ENCODE data around the gene PRDM16. TPM values are rescaled to one million over a fixed set of nuclear protein-coding genes. Genes with fewer than 3 reads are reported as not detected.
A peak's percentile ranks its signal among the peaks of the same experiment; 100 is the strongest.

Gene PRDM16
- total and polyA plus RNA-seq, 2 of the 13 experiments (the other 11 are each of a cell fraction or from before 2014, with no cell fraction given): 0.15 to 0.81 TPM

DNA sequence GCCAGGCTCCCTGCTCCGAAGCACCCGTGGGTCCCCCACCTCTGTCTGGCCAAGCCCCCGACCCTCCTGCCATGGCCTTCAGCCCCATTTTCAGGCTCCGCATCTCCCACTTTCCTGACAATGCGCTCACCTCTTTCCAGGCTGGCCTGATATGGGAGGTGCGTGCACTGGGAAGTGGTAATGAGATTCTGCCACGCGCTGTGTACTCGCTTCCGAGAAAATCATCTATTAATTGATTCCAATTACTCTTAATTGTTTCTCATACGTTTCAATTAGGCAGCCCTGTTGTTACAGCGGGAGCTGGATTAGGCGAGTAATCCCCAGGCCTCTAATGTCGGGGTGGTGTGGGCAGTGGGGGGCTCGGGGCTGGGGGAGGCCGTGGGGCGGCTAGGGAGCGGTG lies 263.0 kb downstream of the PRDM16 start:
- Histone ChIP-seq H3K79me2 (ENCODE audit: insufficient read depth, low read length) (peaks cover 18% of the 10 kb centered on the region), H2AFZ (ENCODE audit: low read length) (no peak overlapping the region), H3K4me3 (replicated peaks in 1 of 3; ENCODE audit: insufficient read depth in 1 of 3, low read depth in 2 of 3, low read length in 3 of 3) (no peak overlapping the region), H3K9ac (ENCODE audit: insufficient read depth, low read depth, low read length) (no peak overlapping the region), H3K27me3 (ENCODE audit: control insufficient read depth in 1 of 2, insufficient read depth in 2 of 2, low read length in 2 of 2) (no peaks in the 10 kb centered on the region; a peak in 1 of 5 replicates), H3K4me2 (ENCODE audit: low read depth, low read length) (no peak overlapping the region), H4K20me1 (ENCODE audit: insufficient read depth, low read length) (no peaks in the 10 kb centered on the region), H3K4me1 (ENCODE audit: insufficient read depth, low read length) (peaks cover 100% of the 10 kb centered on the region), H3K36me3 (replicated peaks in 1 of 2; ENCODE audit: control insufficient read depth in 1 of 2, insufficient read depth in 2 of 2, low read length in 2 of 2) (no peaks in the 10 kb centered on the region), H3K27ac (ENCODE audit: extremely low read length, insufficient read depth, low read length) (peak overlapping the region; percentile 40), H3K9me3 (ENCODE audit: low read length) (no peaks in the 10 kb centered on the region)
- intact Hi-C loops (cut with micrococcal nuclease; ENCODE audit: unreplicated experiment) (no loop called here), in situ Hi-C loops (cut with HindIII; ENCODE audit: extremely low pct_ligation_motif_present, low pct_unique_long_range_greater_than_20kb) (no loop called here)
- POLR2A ChIA-PET: no interaction called here
- FAIRE-seq (no peak), ATAC-seq (no peak), DNase-seq (ENCODE audit: low spot score) (no peak)
- BruUV-seq (replicated peaks): no TSS peak
- WGBS (ENCODE audit: low lambda C conversion rate): over 99% methylated on average over 15 of the region's 18 CpGs
- TF ChIP-seq ZNF329 (CRISPR knock-in tag; IDR thresholded peaks at IDR 0.05; ENCODE audit: low read depth) (no peak), ZBTB38 (CRISPR knock-in tag; IDR thresholded peaks at IDR 0.05) (peak; percentile 68), HDAC1 (CRISPR knock-in tag; IDR thresholded peaks at IDR 0.05) (0 out of 2 replicates have a peak, but pooled peaks have one; percentile 18)
- CTCF ChIA-PET (ENCODE audit: low intra/inter-chr PET ratio, low total read pairs): no interaction called here

DNA sequence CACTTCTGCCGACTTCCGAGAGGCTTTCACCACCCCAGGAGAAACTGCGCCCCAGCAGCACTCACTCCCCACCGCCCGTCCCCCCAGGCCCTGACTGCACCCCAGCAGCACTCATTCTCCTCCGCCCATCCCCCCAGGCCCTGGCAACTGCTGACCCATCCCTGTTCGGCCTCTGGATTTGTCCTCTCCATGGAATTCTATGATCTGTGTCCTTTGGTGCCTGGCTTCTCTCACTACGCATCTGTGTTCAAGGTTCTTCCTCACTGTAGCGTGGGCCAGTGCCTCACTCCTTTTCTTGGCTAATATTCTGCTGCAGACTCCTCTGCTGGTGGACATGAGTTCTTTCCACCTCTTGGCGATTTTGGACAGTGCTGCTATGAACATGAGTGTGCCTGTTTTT lies 263.7 kb downstream of the PRDM16 start:
- peak overlapping the region; percentile 96 for H3K27ac ChIP-seq (ENCODE audit: extremely low read length, insufficient read depth, low read length)
- intact Hi-C loops (cut with micrococcal nuclease; ENCODE audit: unreplicated experiment) (no loop called here), in situ Hi-C loops (cut with HindIII; ENCODE audit: extremely low pct_ligation_motif_present, low pct_unique_long_range_greater_than_20kb) (no loop called here)
- no TSS peak for BruUV-seq (replicated peaks)
- POLR2A ChIA-PET: interaction anchor here (1.3 kb wide), 1 partner anchor 12 kb away, joined by 5 read pairs; no protein-coding TSS in a partner anchor
- no peaks in the 10 kb centered on the region for H3K9me3 ChIP-seq (ENCODE audit: low read length)
- DNase-seq (ENCODE audit: low spot score) (no peak), FAIRE-seq (no peak), ATAC-seq (no peak)
- H4K20me1 ChIP-seq (ENCODE audit: insufficient read depth, low read length): no peaks in the 10 kb centered on the region
- H3K4me1 ChIP-seq (ENCODE audit: insufficient read depth, low read length): peaks cover 100% of the 10 kb centered on the region
- no peaks in the 10 kb centered on the region for H3K36me3 ChIP-seq (replicated peaks in 1 of 2; ENCODE audit: control insufficient read depth in 1 of 2, insufficient read depth in 2 of 2, low read length in 2 of 2)
- 0 out of 6 replicates have a peak overlapping the region, but pooled peaks of 1 of the 3 experiments have one; percentile 22 for H3K4me3 ChIP-seq (replicated peaks in 1 of 3; ENCODE audit: insufficient read depth in 1 of 3, low read depth in 2 of 3, low read length in 3 of 3)
- 90% methylated on average over 10 of the region's 10 CpGs for WGBS (ENCODE audit: low lambda C conversion rate)
- CTCF ChIA-PET (ENCODE audit: low intra/inter-chr PET ratio, low total read pairs): no interaction called here
- H3K4me2 ChIP-seq (ENCODE audit: low read depth, low read length): peak overlapping the region; percentile 71
- peaks cover 18% of the 10 kb centered on the region for H3K79me2 ChIP-seq (ENCODE audit: insufficient read depth, low read length)
- peak overlapping the region; percentile 20 for H3K9ac ChIP-seq (ENCODE audit: insufficient read depth, low read depth, low read length)
- H3K27me3 ChIP-seq (ENCODE audit: control insufficient read depth in 1 of 2, insufficient read depth in 2 of 2, low read length in 2 of 2): no peaks in the 10 kb centered on the region; a peak in 1 of 5 replicates
- no peak overlapping the region for H2AFZ ChIP-seq (ENCODE audit: low read length)
- TF ChIP-seq ZFP90 (CRISPR knock-in tag; IDR thresholded peaks at IDR 0.05; ENCODE audit: borderline replicate concordance): no peak
- TF ChIP-seq GTF3A (CRISPR knock-in tag; conservative IDR thresholded peaks at IDR 0.05): no peak
- no peak for TF ChIP-seq ZNF263 (CRISPR knock-in tag; IDR thresholded peaks at IDR 0.05)
- no peak for TF ChIP-seq ZBTB7A (CRISPR knock-in tag; IDR thresholded peaks at IDR 0.05)
- no peak for TF ChIP-seq SRSF1 (optimal IDR thresholded peaks at IDR 0.05; ENCODE audit: low read depth, low read length)
- TF ChIP-seq MYC (CRISPR knock-in tag; IDR thresholded peaks at IDR 0.05; ENCODE audit: borderline replicate concordance): 0 out of 2 replicates have a peak, but pooled peaks have one; percentile 17
- TF ChIP-seq NFE2 (CRISPR knock-in tag; IDR thresholded peaks at IDR 0.05): no peak
- TF ChIP-seq MED1 (CRISPR knock-in tag; IDR thresholded peaks at IDR 0.05): 0 out of 2 replicates have a peak, but pooled peaks have one; percentile 34
- TF ChIP-seq ARNTL (CRISPR knock-in tag; IDR thresholded peaks at IDR 0.05): no peak
- TF ChIP-seq ZNF30 (CRISPR knock-in tag; IDR thresholded peaks at IDR 0.05): no peak
- no peak for TF ChIP-seq TARDBP (CRISPR knock-in tag; IDR thresholded peaks at IDR 0.05)
- 0 out of 2 replicates have a peak, but pooled peaks have one; percentile 10 for TF ChIP-seq SALL1 (CRISPR knock-in tag; IDR thresholded peaks at IDR 0.05)
- TF ChIP-seq, protein P1, sequence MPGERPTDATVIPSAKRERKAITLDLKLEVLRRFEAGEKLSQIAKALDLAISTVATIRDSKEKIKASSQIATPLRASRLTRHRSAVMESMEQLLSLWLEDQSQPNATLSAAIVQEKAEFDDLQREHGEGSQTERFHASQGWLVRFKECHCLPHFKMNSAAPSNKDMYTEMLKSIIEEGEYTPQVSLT (CRISPR knock-in tag; IDR thresholded peaks at IDR 0.05; ENCODE audit: borderline replicate concordance, low read depth): no peak
- no peak for TF ChIP-seq ZKSCAN5 (CRISPR knock-in tag; IDR thresholded peaks at IDR 0.05)
- no peak for TF ChIP-seq ZNF235 (CRISPR knock-in tag; IDR thresholded peaks at IDR 0.05; ENCODE audit: borderline replicate concordance)
- no peak for TF ChIP-seq ZC3H4 (CRISPR knock-in tag; IDR thresholded peaks at IDR 0.05; ENCODE audit: borderline replicate concordance)
- TF ChIP-seq KLF13 (CRISPR knock-in tag; IDR thresholded peaks at IDR 0.05): no peak
- no peak for TF ChIP-seq MYNN (CRISPR knock-in tag; IDR thresholded peaks at IDR 0.05; ENCODE audit: low read depth)
- TF ChIP-seq ZNF484 (CRISPR knock-in tag; IDR thresholded peaks at IDR 0.05; ENCODE audit: borderline replicate concordance, low read depth): peak; percentile 99
